ENCODE data around the gene USO1.

Gene USO1

DNA sequence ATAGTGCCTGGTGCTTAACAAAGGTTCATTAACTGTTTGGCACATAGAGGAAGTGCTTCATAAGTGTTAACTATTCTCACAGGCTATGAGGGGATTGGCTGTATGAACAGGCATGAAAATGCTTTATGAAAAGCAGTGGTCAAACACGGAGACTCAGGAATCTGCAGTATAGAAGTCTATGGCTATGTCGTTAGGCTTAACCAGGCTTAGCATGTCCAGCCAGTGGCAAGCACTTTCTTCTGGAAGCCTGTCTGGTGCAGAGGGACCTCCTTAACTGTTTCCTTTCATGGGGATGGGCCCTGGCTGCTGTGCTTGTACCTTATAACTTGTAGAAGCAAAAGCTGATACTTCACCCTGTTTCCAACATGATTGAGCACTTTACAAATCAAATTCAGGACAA, 99.4 kb downstream of the USO1 start:
- no peak overlapping the region for H3K4me3 ChIP-seq (ENCODE audit: low read depth, low read length)
- TF ChIP-seq, protein P1, sequence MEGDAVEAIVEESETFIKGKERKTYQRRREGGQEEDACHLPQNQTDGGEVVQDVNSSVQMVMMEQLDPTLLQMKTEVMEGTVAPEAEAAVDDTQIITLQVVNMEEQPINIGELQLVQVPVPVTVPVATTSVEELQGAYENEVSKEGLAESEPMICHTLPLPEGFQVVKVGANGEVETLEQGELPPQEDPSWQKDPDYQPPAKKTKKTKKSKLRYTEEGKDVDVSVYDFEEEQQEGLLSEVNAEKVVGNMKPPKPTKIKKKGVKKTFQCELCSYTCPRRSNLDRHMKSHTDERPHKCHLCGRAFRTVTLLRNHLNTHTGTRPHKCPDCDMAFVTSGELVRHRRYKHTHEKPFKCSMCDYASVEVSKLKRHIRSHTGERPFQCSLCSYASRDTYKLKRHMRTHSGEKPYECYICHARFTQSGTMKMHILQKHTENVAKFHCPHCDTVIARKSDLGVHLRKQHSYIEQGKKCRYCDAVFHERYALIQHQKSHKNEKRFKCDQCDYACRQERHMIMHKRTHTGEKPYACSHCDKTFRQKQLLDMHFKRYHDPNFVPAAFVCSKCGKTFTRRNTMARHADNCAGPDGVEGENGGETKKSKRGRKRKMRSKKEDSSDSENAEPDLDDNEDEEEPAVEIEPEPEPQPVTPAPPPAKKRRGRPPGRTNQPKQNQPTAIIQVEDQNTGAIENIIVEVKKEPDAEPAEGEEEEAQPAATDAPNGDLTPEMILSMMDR (IDR thresholded peaks at IDR 0.05; ENCODE audit: low read depth, low read length) = no peak

DNA sequence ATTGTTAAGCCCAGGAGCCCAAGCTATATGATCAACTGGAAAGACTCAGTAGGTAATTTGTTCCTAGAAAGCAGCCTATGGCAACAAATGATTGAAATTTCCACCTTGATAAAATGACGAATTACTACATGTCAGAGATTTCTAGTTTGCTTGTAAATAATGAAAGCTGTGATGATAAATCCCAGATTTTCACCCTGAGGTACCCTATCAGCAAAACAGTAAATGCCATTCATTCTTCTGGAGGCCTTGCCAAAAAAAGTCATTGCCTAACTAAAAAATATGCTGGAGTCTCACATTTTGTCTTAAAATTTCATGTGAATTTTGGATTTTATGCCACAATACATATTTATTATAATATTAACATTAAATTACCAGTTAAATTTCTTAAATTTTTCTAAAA, 106.5 kb downstream of the USO1 start:
- TF ChIP-seq, protein P1 (IDR thresholded peaks at IDR 0.05; ENCODE audit: low read depth, low read length) = no peak
- H3K4me3 ChIP-seq (ENCODE audit: low read depth, low read length) = no peak overlapping the region

DNA sequence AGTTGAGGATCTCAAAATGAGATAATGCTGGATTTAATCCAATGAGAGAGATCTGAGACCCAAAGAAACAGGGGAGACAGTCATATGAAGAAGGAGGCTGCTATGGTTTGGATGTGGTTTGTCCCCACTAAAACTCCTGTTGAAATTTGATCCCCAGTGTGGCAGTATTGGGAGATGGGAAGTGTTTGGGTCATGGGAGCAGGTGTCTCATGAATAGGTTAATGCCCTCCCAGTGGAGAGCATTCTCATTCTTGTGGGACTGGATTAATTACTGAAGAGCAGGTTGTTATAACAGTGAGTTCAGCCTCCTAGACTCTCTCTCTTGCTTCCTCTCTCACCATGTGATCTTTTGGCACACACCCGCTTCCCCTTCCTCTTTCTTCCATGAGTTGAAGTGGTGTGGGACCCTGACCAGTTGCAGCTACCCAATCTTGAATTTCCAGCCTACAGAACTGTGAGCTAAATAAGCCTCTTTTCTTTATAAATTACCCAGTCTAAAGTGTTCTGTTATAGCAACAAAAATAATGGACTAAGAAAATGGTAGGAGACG, 107.6 kb downstream of the USO1 start:
- H3K4me3 ChIP-seq (ENCODE audit: low read depth, low read length) = no peak overlapping the region
- TF ChIP-seq, protein P1 (IDR thresholded peaks at IDR 0.05; ENCODE audit: low read depth, low read length) = no peak

DNA sequence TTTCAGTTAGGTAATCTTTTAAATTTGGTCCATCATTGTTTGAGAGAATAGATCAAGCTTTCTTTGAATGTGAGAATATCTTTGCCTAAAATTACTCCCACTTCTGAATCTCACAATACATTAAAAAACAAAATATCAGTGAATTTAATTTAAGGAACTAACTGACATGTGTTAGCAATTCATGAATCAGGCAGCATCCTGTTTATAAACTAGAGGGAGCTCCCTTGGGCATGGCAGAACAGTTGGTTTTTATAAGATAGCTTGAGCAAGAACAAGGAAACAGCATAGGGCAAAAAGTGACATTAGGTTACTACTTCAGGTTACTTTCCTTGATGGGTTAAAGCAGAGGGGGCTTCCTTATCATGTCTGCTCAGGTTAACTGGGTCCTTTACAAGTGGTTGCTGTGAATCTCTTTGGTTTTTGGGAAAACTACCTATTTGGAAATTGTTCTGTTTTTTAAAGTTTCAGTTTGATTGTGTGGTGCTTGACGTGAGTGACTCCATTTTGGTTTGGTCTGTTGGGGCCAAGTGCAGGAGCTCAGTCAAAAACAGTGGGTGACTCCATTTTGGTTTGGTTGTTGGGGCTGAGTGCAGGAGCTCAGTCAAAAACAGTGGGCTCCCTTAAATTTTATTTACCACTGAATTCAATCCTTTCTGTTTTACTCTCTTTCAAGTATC, 109.9 kb downstream of the USO1 start:
- no peak overlapping the region for H3K4me3 ChIP-seq (ENCODE audit: low read depth, low read length)
- TF ChIP-seq, protein P1 (IDR thresholded peaks at IDR 0.05; ENCODE audit: low read depth, low read length) = no peak

DNA sequence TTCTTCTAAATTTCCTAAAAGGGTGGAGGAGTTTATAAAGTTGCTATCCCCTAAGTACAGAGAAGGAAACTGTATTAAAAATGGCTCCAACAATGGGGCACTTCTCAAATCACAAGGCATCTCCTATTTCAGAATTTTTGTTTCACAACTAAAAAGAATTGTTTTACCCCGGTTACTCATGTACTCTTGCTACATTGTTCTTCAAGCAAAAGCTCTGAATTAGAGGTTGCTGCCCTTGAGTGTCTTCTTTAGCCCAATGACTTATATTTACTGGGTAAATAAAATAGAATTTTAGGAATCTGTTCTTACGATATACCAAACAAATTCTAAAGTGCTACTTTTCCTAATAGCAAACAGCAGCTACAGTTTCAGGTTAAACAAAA, 110.4 kb downstream of the USO1 start:
- H3K4me3 ChIP-seq (ENCODE audit: low read depth, low read length) = no peak overlapping the region
- TF ChIP-seq, protein P1 (IDR thresholded peaks at IDR 0.05; ENCODE audit: low read depth, low read length) = no peak

DNA sequence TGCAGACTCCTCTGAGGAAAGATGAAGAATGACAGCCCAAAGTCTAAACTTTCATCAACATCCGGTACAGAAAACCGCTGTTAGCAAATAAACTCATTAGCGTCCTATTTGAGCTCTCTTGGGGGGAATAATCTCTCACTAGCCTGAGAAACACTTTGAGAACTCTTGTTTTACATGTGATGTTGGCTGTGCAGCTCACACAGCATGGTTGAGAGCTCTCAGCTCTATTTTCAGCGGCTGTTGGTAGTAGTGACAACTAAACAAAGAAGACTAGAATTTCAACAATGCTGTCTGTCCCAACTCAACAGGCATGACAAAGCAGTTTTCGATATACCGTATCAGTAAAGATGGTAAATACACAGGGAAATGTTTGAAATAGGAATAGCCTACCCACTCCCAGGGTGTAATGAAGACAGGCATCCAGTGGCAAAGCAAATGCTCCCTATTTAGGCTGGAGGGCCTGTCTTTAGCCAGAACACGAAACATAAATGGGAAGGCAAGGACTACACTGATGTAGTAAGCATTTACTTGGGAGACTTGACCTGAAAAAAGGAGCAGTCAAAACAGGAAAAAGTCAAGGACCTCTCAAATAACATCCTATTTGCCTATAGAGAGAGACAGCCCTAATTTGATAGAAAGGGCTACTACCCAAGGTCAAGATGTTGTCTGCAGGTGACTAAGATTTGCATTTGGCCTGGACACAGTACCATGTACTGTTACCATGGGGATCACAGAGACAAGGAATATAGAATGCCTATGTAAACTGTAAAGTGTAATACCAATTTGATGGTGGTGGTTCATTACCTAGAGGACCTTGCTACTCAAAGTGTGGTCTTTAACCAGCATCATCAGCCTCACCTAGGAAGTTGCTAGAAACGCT, 117.5 kb downstream of the USO1 start:
- TF ChIP-seq, protein P1 (IDR thresholded peaks at IDR 0.05; ENCODE audit: low read depth, low read length) = no peak
- no peak overlapping the region for H3K4me3 ChIP-seq (ENCODE audit: low read depth, low read length)

DNA sequence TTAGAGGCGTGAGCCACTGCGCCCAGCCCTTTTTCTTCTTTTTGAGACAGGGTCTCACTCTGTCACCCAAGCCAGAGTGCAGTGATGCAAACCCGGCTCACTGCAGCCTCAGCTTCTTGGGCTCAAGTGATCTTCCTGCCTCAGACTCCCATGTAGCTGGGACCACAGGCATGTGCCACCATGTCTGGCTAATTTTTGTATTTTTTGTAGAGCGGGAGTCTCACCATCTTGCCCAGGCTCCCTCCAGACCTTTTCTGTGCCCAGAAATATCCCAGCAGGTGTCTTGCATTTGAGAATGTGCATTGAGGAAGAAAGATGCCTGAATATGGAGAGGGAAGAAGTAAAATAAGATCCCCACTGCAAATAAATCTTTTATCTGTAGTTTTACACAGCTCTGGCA, 119.2 kb downstream of the USO1 start:
- TF ChIP-seq, protein P1 (IDR thresholded peaks at IDR 0.05; ENCODE audit: low read depth, low read length) = no peak
- H3K4me3 ChIP-seq (ENCODE audit: low read depth, low read length) = no peak overlapping the region
